HCT116 (cell line): ENCODE data around the gene BRSK2.

Experiments used
- CEBPB ChIP-seq: IDR thresholded peaks from 2 replicates; pipeline ENCODE4 v1.6.1; 2012; ENCODE audit warnings: low read depth
- EZH2 ChIP-seq: fragments of 200-600 bp; sonication (generic); IDR thresholded peaks from 2 replicates; pipeline ENCODE4 v1.6.1; 2017; ENCODE audit warnings: antibody characterized with exemption, mixed run types
- EZH2phosphoT487 ChIP-seq: fragments of 200-600 bp; IDR thresholded peaks from 2 replicates; pipeline ENCODE4 v1.6.1; 2018; ENCODE audit warnings: antibody characterized with exemption, borderline replicate concordance
- POLR2A ChIP-seq: IDR thresholded peaks from 2 replicates; pipeline ENCODE4 v1.7.0; 2011; ENCODE audit warnings: borderline replicate concordance; ENCODE audit not compliant: insufficient read depth, insufficient read length; ENCODE audit errors: extremely low read depth
- POLR2AphosphoS5 ChIP-seq: IDR thresholded peaks from 2 replicates; pipeline ENCODE4 v1.6.1; 2011; ENCODE audit warnings: mild to moderate bottlenecking, low read depth, low read length, moderate library complexity
- RAD21 ChIP-seq: IDR thresholded peaks from 2 replicates; pipeline ENCODE4 v1.6.1; 2012; ENCODE audit warnings: low read depth, mild to moderate bottlenecking
- YY1 ChIP-seq: IDR thresholded peaks from 2 replicates; pipeline ENCODE4 v1.6.1; 2011; ENCODE audit warnings: low read length, low read depth, moderate library complexity, mild to moderate bottlenecking; ENCODE audit not compliant: insufficient replicate concordance; ENCODE audit errors: extremely low read depth
- TF ChIP-seq, protein P1 (sequence below), 3 experiments: fragments of 200-600 bp in 1 of 3; sonication (generic) in 1 of 3; IDR thresholded peaks in 2 of 3; conservative IDR thresholded peaks in 1 of 3; 2 replicates each; pipeline ENCODE4 v1.5.1; 2012 to 2017; ENCODE audit warnings: low read depth in 2 of 3, low read length in 2 of 3, antibody characterized with exemption in 1 of 3, borderline replicate concordance in 1 of 3, control low read depth in 1 of 3, mild to moderate bottlenecking in 1 of 3, mixed read lengths in 1 of 3, mixed run types in 1 of 3, moderate library complexity in 1 of 3; ENCODE audit not compliant: insufficient read depth in 1 of 3
- TF ChIP-seq, protein P2 (sequence below): IDR thresholded peaks from 2 replicates; pipeline ENCODE4 v1.6.1; 2012

DNA sequence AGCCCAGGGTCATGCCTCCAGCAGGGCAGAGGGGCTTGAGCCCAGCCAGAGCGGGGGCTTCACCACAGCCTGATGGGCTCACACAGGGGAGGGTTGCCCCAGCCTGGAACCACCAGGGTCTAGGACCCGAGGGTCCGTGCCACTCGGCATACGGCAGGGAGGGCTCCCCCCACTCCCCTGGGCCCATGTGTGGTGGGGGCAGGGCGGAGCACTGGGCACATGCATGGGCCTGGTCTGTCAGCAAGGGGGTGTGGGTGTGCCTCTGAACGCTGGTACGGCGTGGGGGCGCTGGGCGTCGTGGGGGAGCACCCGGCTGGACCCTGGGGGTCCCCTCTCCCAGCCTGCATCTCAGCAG lies 67.6 kb downstream of the BRSK2 start:
- TF ChIP-seq, protein P1, sequence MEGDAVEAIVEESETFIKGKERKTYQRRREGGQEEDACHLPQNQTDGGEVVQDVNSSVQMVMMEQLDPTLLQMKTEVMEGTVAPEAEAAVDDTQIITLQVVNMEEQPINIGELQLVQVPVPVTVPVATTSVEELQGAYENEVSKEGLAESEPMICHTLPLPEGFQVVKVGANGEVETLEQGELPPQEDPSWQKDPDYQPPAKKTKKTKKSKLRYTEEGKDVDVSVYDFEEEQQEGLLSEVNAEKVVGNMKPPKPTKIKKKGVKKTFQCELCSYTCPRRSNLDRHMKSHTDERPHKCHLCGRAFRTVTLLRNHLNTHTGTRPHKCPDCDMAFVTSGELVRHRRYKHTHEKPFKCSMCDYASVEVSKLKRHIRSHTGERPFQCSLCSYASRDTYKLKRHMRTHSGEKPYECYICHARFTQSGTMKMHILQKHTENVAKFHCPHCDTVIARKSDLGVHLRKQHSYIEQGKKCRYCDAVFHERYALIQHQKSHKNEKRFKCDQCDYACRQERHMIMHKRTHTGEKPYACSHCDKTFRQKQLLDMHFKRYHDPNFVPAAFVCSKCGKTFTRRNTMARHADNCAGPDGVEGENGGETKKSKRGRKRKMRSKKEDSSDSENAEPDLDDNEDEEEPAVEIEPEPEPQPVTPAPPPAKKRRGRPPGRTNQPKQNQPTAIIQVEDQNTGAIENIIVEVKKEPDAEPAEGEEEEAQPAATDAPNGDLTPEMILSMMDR (IDR thresholded peaks at IDR 0.05 in 2 of 3, conservative IDR thresholded peaks at IDR 0.05 in 1 of 3; ENCODE audit: borderline replicate concordance in 1 of 3, insufficient read depth in 1 of 3, low read depth in 2 of 3, low read length in 2 of 3) = no peak
- TF ChIP-seq, protein P2, sequence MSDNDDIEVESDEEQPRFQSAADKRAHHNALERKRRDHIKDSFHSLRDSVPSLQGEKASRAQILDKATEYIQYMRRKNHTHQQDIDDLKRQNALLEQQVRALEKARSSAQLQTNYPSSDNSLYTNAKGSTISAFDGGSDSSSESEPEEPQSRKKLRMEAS = no peak
- TF ChIP-seq EZH2 (no peak), RAD21 (no peak), YY1 (no peak), POLR2AphosphoS5 (no peak), POLR2A (no peak), CEBPB (no peak), EZH2phosphoT487 (no peak)
